ENCODE measurements around the gene CLEC4E. TPM values are rescaled to one million over a fixed set of nuclear protein-coding genes. Genes with fewer than 3 reads are reported as not detected.
A peak's percentile ranks its signal among the peaks of the same experiment; 100 is the strongest.

Gene CLEC4E
- total RNA-seq, 1 donor from 2014 or later: 0.19 TPM

GRCh38 chr12:8549381-8549780, 8.7 kb upstream of the CLEC4E start:
- Histone ChIP-seq H3K9me3 (replicated peaks) (no peaks in the 10 kb centered on the region), H3K27ac (replicated peaks) (no peak overlapping the region), H3K4me1 (peaks cover 2% of the 10 kb centered on the region), H3K27me3 (ENCODE audit: low read depth) (peaks cover 8% of the 10 kb centered on the region), H3K4me3 (no peak overlapping the region), H3K36me3 (no peaks in the 10 kb centered on the region)
- DNase-seq: no peak
- intact Hi-C loops (cut with micrococcal nuclease): loop anchor here (5.0 kb wide), 1 partner anchor 58 kb away; no protein-coding TSS in a partner anchor
- TF ChIP-seq CTCF (IDR thresholded peaks at IDR 0.05; ENCODE audit: borderline replicate concordance): no peak

- intact Hi-C loops (cut with micrococcal nuclease): loop anchor here (5.0 kb wide), 1 partner anchor 59 kb away; no protein-coding TSS in a partner anchor
- no peaks in the 10 kb centered on the region for H3K36me3 ChIP-seq
Observed at GRCh38 chr12:8548192-8548591, 7.5 kb upstream of the CLEC4E start.

GRCh38 chr12:8547645-8548044, 6.9 kb upstream of the CLEC4E start:
- DNase-seq: no peak
- Histone ChIP-seq H3K27ac (replicated peaks) (no peak overlapping the region), H3K27me3 (ENCODE audit: low read depth) (peaks cover 18% of the 10 kb centered on the region), H3K9me3 (replicated peaks) (no peaks in the 10 kb centered on the region), H3K4me3 (no peak overlapping the region), H3K36me3 (no peaks in the 10 kb centered on the region), H3K4me1 (peaks cover 3% of the 10 kb centered on the region)
- intact Hi-C loops (cut with micrococcal nuclease): loop anchor here (5.0 kb wide), 1 partner anchor 60 kb away; no protein-coding TSS in a partner anchor
- TF ChIP-seq CTCF (IDR thresholded peaks at IDR 0.05; ENCODE audit: borderline replicate concordance): no peak

More at GRCh38 chr12:8548192-8548591, 7.5 kb upstream of the CLEC4E start:
- no peak for DNase-seq
- H3K27me3 ChIP-seq (ENCODE audit: low read depth): peaks cover 14% of the 10 kb centered on the region
- no peak for TF ChIP-seq CTCF (IDR thresholded peaks at IDR 0.05; ENCODE audit: borderline replicate concordance)
- H3K4me1 ChIP-seq: peaks cover 3% of the 10 kb centered on the region
- H3K27ac ChIP-seq (replicated peaks): no peak overlapping the region
- H3K9me3 ChIP-seq (replicated peaks): no peaks in the 10 kb centered on the region
- H3K4me3 ChIP-seq: no peak overlapping the region

- intact Hi-C loops (cut with micrococcal nuclease): loop anchor here (5.0 kb wide), 1 partner anchor 61 kb away; no protein-coding TSS in a partner anchor
- Histone ChIP-seq H3K27me3 (ENCODE audit: low read depth) (peaks cover 27% of the 10 kb centered on the region), H3K36me3 (no peaks in the 10 kb centered on the region), H3K4me1 (peaks cover 3% of the 10 kb centered on the region), H3K27ac (replicated peaks) (no peak overlapping the region), H3K4me3 (no peak overlapping the region), H3K9me3 (replicated peaks) (no peaks in the 10 kb centered on the region)
- TF ChIP-seq CTCF (IDR thresholded peaks at IDR 0.05; ENCODE audit: borderline replicate concordance): no peak
- DNase-seq: no peak
Observed at GRCh38 chr12:8546591-8546990, 5.9 kb upstream of the CLEC4E start.

- H3K4me3 ChIP-seq: no peak overlapping the region
Observed at GRCh38 chr12:8544295-8544694, 3.6 kb upstream of the CLEC4E start.

More at GRCh38 chr12:8544295-8544694, 3.6 kb upstream of the CLEC4E start:
- Histone ChIP-seq H3K4me1 (peaks cover 3% of the 10 kb centered on the region), H3K9me3 (replicated peaks) (no peaks in the 10 kb centered on the region), H3K27me3 (ENCODE audit: low read depth) (peaks cover 41% of the 10 kb centered on the region), H3K27ac (replicated peaks) (no peak overlapping the region), H3K36me3 (no peaks in the 10 kb centered on the region)
- peak; percentile 95 for TF ChIP-seq CTCF (IDR thresholded peaks at IDR 0.05; ENCODE audit: borderline replicate concordance)
- no peak for DNase-seq
- intact Hi-C loops (cut with micrococcal nuclease): no loop called here
